SK-N-SH (cell line): ENCODE results near the gene HESX1. TPM values are rescaled to one million over a fixed set of nuclear protein-coding genes. Genes with fewer than 3 reads are reported as not detected.

Experiments used
- CTCF ChIA-PET: fragments of 300-600, 350-600 bp; formaldehyde crosslinking; extraction: SDS; loops from one replicate; lab custom pipeline; 2021; lab: Yijun Ruan, JAX
- POLR2A ChIA-PET: fragments of 350-600 bp; sonication (Branson Sonifier 250); formaldehyde crosslinking; extraction: SDS; loops from one replicate; lab custom pipeline; 2020; ENCODE audit warnings: antibody characterized with exemption, inconsistent platforms; lab: Yijun Ruan, JAX
- DNase-seq: peaks from one replicate; pipeline ENCODE4 v3.0.0; 2012
- H2AFZ ChIP-seq: fragments of 200-600 bp; sonication (generic); 2 replicates; pipeline ENCODE4 v1.8.1; 2016; ENCODE audit warnings: antibody characterized with exemption, mild to moderate bottlenecking, low read depth
- H3F3A ChIP-seq: fragments of 200-600 bp; sonication (generic); replicated peaks from 2 replicates; pipeline ENCODE3; 2016; ENCODE audit warnings: antibody characterized with exemption, mild to moderate bottlenecking; ENCODE audit not compliant: insufficient read depth
- H3K27ac ChIP-seq, 2 experiments: fragments of 200-500 bp in 1 of 2; fragments of 200-600 bp in 1 of 2; sonication (Bioruptor generic) in 1 of 2; sonication (generic), shearing (Covaris generic) in 1 of 2; 2 replicates each; pipeline versions ENCODE4 v1.5.1 to v1.6.1; 2014 to 2016; ENCODE audit warnings: low read depth in 2 of 2, inconsistent platforms in 1 of 2, low read length in 1 of 2, mild to moderate bottlenecking in 1 of 2, mixed read lengths in 1 of 2
- H3K27me3 ChIP-seq: fragments of 200-600 bp; sonication (generic), shearing (Covaris generic); 2 replicates; pipeline ENCODE4 v1.6.1; 2016; ENCODE audit warnings: mixed run types; ENCODE audit not compliant: insufficient read depth
- H3K36me3 ChIP-seq, 2 experiments: fragments of 200-500 bp in 1 of 2; fragments of 200-600 bp in 1 of 2; sonication (Bioruptor generic) in 1 of 2; sonication (generic) in 1 of 2; replicated peaks in 1 of 2; 2 replicates each; pipeline versions ENCODE3 to v1.5.1; 2014 to 2016; ENCODE audit warnings: low read length in 1 of 2, mild to moderate bottlenecking in 1 of 2; ENCODE audit not compliant: insufficient read depth in 2 of 2, control insufficient read depth in 1 of 2
- H3K4me1 ChIP-seq, 2 experiments: fragments of 200-500 bp in 1 of 2; fragments of 200-600 bp in 1 of 2; sonication (Bioruptor generic) in 1 of 2; sonication (generic), shearing (Covaris generic) in 1 of 2; 2 replicates each; pipeline versions ENCODE4 v1.5.1 to v1.6.1; 2014 to 2016; ENCODE audit warnings: low read depth in 1 of 2, low read length in 1 of 2, mixed run types in 1 of 2; ENCODE audit not compliant: insufficient read depth in 2 of 2, control insufficient read depth in 1 of 2
- H3K4me2 ChIP-seq: fragments of 200-600 bp; sonication (generic), shearing (Covaris generic); 2 replicates; pipeline ENCODE4 v1.6.1; 2017; ENCODE audit warnings: mixed run types
- H3K4me3 ChIP-seq, 2 experiments: fragments of 200-500 bp in 1 of 2; fragments of 200-600 bp in 1 of 2; sonication (Bioruptor generic) in 1 of 2; sonication (generic), shearing (Covaris generic) in 1 of 2; 2 replicates each; pipeline versions ENCODE4 v1.5.1 to v1.8.1; 2014 to 2016; ENCODE audit warnings: low read depth in 2 of 2, inconsistent platforms in 1 of 2, low read length in 1 of 2, mild to moderate bottlenecking in 1 of 2, mixed read lengths in 1 of 2, moderate library complexity in 1 of 2
- H3K79me2 ChIP-seq: fragments of 200-600 bp; sonication (generic); 2 replicates; pipeline ENCODE4 v1.8.1; 2017; ENCODE audit warnings: mild to moderate bottlenecking; ENCODE audit not compliant: insufficient read depth
- H3K9ac ChIP-seq: fragments of 200-600 bp; sonication (generic); 2 replicates; pipeline ENCODE4 v1.6.1; 2017; ENCODE audit warnings: mixed run types
- H3K9me2 ChIP-seq: fragments of 200-600 bp; sonication (generic); 2 replicates; pipeline ENCODE4 v1.6.1; 2017; ENCODE audit warnings: mixed run types
- H3K9me3 ChIP-seq: fragments of 200-600 bp; sonication (generic); 2 replicates; pipeline ENCODE4 v1.6.1; 2017; ENCODE audit warnings: mixed run types, mild to moderate bottlenecking, moderate library complexity
- H4K20me1 ChIP-seq: fragments of 200-600 bp; sonication (generic); 2 replicates; pipeline ENCODE4 v1.6.1; 2017; ENCODE audit warnings: mild to moderate bottlenecking, mixed run types; ENCODE audit not compliant: insufficient read depth
- ELF1 ChIP-seq: IDR thresholded peaks from 2 replicates; pipeline ENCODE4 v1.4.0; 2012
- FOSL2 ChIP-seq: IDR thresholded peaks from 2 replicates; pipeline ENCODE4 v1.4.0; 2012; ENCODE audit warnings: low read depth, mild to moderate bottlenecking, moderate library complexity, borderline replicate concordance
- POLR2AphosphoS5 ChIP-seq: IDR thresholded peaks from 2 replicates; pipeline ENCODE4 v1.6.1; 2012; ENCODE audit warnings: low read depth, low read length
- RAD21 ChIP-seq: IDR thresholded peaks from 2 replicates; pipeline ENCODE4 v1.6.1; 2012; ENCODE audit warnings: mild to moderate bottlenecking, low read length
- RFX5 ChIP-seq: IDR thresholded peaks from 2 replicates; pipeline ENCODE4 v1.6.1; 2012; ENCODE audit warnings: mild to moderate bottlenecking, improper control_type of control experiment, low read length
- SMC3 ChIP-seq: IDR thresholded peaks from 2 replicates; pipeline ENCODE4 v1.6.1; 2012; ENCODE audit warnings: low read depth, low read length, improper control_type of control experiment
- WGBS: methylation state at CpG from one replicate; pipeline ENCODE4 v1.1.6; 2017; ENCODE audit warnings: low lambda C conversion rate; 5-methylcytosine and 5-hydroxymethylcytosine counted together
- polyA plus RNA-seq, 3 experiments: library from polyadenylated mRNA; depleted of rRNA; stranded (reverse); fragments of >200 nt; gene quantifications; 2 replicates each; pipeline ENCODE4 v1.2.3, GENCODE V29; 2012
- TF ChIP-seq, protein P1 (sequence below): fragments of 200-600 bp; sonication (generic); IDR thresholded peaks from 2 replicates; pipeline ENCODE4 v1.6.1; 2017; ENCODE audit warnings: antibody characterized with exemption, mild to moderate bottlenecking, moderate library complexity
- TF ChIP-seq, protein P2 (sequence below): IDR thresholded peaks from 2 replicates; pipeline ENCODE4 v1.6.1; 2012; ENCODE audit warnings: mild to moderate bottlenecking, low read depth, low read length, moderate library complexity
- TF ChIP-seq, protein P3 (sequence below): IDR thresholded peaks from 2 replicates; pipeline ENCODE4 v1.4.0; 2012; ENCODE audit warnings: low read depth, borderline replicate concordance

The HESX1 gene
- polyA plus RNA-seq, 1 of the 3 experiments (the other 2 are of a cell fraction), result 1.2 TPM

DNA sequence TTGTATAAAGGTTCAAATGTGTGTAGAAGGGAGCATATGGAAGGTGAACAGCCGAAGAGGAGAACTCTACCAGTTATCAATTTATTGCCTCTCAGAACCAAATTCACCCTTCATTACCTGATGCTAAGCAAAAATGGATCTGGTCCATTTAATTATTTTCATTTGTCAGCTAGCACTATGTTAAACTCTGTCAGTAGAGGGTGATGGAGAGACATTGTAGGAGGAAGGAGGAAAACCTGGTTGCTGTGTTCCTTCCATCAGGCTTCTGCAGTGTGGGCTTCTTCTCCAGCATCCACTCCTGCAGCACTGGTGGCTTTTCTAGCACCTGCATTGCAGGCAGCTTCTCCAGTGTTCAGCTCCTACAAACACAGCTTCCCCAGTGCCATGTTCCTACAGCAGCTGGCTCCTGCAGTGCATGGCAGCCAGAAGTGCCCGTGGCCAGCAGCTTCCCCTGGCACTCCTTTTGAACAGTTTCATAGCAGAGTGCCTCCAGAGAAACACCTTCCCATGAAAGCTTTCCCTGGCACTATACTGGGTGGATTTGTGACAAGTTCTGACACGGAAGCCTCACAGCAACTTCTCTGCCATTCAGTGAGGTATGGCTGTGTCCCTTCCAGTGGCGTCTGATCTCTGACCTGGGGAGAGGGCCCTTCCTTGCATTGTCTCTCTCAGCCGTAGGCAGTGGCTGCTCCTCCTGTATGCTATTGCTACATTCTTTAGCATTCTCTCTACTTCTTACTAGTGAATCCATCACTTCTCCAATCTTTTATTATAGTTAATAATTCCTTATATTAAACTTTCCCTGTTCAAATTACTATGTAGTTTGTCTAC, 20.0 kb downstream of the HESX1 start:
- H3K27ac ChIP-seq, result no peak overlapping the region
- ChIA-PET POLR2A (no interaction called here), CTCF (interaction anchor here (0.8 to 2.9 kb wide), 12 partner anchors 10 to 673 kb away, joined by 3 to 32 read pairs (median 4); partner anchors contain the start of gene IL17RD)
- H3K4me2 ChIP-seq, result no peak overlapping the region
- no peak overlapping the region for H2AFZ ChIP-seq
- H3K9ac ChIP-seq, result no peak overlapping the region
- peaks cover 0 to 7% of the 10 kb centered on the region in 2 experiments; a peak in 2 of 4 replicates for H3K4me1 ChIP-seq
- H3K27me3 ChIP-seq, result no peaks in the 10 kb centered on the region
- H3K9me3 ChIP-seq, result no peaks in the 10 kb centered on the region
- H3K36me3 ChIP-seq, result no peaks in the 10 kb centered on the region
- WGBS, result 77% methylated on average over 4 of the region's 5 CpGs
- no peaks in the 10 kb centered on the region for H3K9me2 ChIP-seq
- DNase-seq, result peak; percentile 47
- H3F3A ChIP-seq, result peaks cover 5% of the 10 kb centered on the region
- H4K20me1 ChIP-seq, result no peaks in the 10 kb centered on the region
- no peak overlapping the region for H3K4me3 ChIP-seq
- TF ChIP-seq, protein P1, sequence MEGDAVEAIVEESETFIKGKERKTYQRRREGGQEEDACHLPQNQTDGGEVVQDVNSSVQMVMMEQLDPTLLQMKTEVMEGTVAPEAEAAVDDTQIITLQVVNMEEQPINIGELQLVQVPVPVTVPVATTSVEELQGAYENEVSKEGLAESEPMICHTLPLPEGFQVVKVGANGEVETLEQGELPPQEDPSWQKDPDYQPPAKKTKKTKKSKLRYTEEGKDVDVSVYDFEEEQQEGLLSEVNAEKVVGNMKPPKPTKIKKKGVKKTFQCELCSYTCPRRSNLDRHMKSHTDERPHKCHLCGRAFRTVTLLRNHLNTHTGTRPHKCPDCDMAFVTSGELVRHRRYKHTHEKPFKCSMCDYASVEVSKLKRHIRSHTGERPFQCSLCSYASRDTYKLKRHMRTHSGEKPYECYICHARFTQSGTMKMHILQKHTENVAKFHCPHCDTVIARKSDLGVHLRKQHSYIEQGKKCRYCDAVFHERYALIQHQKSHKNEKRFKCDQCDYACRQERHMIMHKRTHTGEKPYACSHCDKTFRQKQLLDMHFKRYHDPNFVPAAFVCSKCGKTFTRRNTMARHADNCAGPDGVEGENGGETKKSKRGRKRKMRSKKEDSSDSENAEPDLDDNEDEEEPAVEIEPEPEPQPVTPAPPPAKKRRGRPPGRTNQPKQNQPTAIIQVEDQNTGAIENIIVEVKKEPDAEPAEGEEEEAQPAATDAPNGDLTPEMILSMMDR, result peak; percentile 50
- TF ChIP-seq RAD21, result peak; percentile 72
- TF ChIP-seq SMC3, result 0 out of 2 replicates have a peak, but pooled peaks have one; percentile 24
- TF ChIP-seq, protein P2, sequence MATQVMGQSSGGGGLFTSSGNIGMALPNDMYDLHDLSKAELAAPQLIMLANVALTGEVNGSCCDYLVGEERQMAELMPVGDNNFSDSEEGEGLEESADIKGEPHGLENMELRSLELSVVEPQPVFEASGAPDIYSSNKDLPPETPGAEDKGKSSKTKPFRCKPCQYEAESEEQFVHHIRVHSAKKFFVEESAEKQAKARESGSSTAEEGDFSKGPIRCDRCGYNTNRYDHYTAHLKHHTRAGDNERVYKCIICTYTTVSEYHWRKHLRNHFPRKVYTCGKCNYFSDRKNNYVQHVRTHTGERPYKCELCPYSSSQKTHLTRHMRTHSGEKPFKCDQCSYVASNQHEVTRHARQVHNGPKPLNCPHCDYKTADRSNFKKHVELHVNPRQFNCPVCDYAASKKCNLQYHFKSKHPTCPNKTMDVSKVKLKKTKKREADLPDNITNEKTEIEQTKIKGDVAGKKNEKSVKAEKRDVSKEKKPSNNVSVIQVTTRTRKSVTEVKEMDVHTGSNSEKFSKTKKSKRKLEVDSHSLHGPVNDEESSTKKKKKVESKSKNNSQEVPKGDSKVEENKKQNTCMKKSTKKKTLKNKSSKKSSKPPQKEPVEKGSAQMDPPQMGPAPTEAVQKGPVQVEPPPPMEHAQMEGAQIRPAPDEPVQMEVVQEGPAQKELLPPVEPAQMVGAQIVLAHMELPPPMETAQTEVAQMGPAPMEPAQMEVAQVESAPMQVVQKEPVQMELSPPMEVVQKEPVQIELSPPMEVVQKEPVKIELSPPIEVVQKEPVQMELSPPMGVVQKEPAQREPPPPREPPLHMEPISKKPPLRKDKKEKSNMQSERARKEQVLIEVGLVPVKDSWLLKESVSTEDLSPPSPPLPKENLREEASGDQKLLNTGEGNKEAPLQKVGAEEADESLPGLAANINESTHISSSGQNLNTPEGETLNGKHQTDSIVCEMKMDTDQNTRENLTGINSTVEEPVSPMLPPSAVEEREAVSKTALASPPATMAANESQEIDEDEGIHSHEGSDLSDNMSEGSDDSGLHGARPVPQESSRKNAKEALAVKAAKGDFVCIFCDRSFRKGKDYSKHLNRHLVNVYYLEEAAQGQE, result no peak
- no peaks in the 10 kb centered on the region for H3K79me2 ChIP-seq

DNA sequence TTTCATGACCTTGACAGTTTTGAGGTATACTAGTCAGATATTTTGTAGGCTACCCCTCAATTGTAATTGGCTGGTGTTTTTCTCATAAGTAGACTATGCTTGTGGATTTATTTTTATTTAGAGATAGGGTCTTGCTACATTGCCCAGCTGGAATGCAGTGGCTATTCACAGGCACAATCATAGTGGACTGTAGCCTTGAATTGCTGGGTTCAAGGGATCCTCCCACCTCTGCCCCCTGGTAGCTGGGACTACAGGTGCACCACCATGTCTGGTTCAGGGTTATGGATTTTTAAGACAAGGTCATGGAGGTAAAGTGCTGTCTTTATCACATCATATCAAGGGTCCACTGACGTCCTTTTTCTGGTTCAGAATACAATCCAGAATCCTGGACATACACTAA, 23.7 kb downstream of the HESX1 start:
- Histone ChIP-seq H3K4me2 (no peak overlapping the region), H3K9me3 (no peaks in the 10 kb centered on the region), H3F3A (no peaks in the 10 kb centered on the region), H4K20me1 (no peaks in the 10 kb centered on the region), H3K9ac (no peak overlapping the region), H2AFZ (no peak overlapping the region), H3K36me3 (no peaks in the 10 kb centered on the region), H3K79me2 (no peaks in the 10 kb centered on the region), H3K9me2 (no peaks in the 10 kb centered on the region)
- CTCF ChIA-PET, result interaction anchor here (1.9 to 2.4 kb wide), 3 partner anchors 9 to 180 kb away, joined by 4 to 6 read pairs (median 5); no protein-coding TSS in a partner anchor
- POLR2A ChIA-PET, result no interaction called here
- TF ChIP-seq RFX5 (no peak), POLR2AphosphoS5 (no peak), FOSL2 (no peak), ELF1 (no peak)
- TF ChIP-seq, protein P3, sequence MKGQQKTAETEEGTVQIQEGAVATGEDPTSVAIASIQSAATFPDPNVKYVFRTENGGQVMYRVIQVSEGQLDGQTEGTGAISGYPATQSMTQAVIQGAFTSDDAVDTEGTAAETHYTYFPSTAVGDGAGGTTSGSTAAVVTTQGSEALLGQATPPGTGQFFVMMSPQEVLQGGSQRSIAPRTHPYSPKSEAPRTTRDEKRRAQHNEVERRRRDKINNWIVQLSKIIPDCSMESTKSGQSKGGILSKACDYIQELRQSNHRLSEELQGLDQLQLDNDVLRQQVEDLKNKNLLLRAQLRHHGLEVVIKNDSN, result no peak
- TF ChIP-seq, all 33 proteins: peak for 0
- H3K27ac ChIP-seq, result no peak overlapping the region
- H3K4me3 ChIP-seq, result no peak overlapping the region
- DNase-seq, result no peak
- 60% methylated on average over 1 of the region's 1 CpG for WGBS
- H3K27me3 ChIP-seq, result no peaks in the 10 kb centered on the region
- peaks cover 0 to 4% of the 10 kb centered on the region in 2 experiments; a peak in 1 of 4 replicates for H3K4me1 ChIP-seq
